ENCODE data around the gene PLEKHA4. TPM values are rescaled to one million over a fixed set of nuclear protein-coding genes. Genes with fewer than 3 reads are reported as not detected.

Gene PLEKHA4
- total RNA-seq, 4 donors from 2014 or later: 2.8 to 5.1 (median 5.0) TPM

DNA sequence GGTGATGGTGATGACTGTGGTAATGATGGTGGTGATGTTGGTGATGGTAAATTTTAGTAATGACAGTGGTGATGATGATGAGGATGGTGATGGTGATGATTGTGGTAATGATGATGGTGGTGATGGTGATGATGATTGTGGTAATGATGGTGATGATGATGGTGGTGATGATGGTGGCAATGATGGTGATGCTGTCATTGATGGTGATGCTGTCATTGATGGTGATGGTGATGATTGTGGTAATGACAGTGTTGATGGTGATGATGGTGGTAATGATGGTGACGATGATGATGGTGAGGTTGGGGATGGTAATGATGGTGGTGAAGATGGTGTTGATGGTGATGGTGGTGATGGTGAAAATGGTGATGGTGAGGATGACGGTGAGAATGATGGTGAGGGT lies 45.9 kb downstream of the PLEKHA4 start:
- H3K4me3 ChIP-seq: no peak overlapping the region
- no peaks in the 10 kb centered on the region for H3K27me3 ChIP-seq
- peaks cover 17% of the 10 kb centered on the region for H3K4me1 ChIP-seq
- no peak for DNase-seq (ENCODE audit: low spot score in 2 of 2)
- TF ChIP-seq POLR2A (IDR thresholded peaks at IDR 0.05): no peak
- WGBS: 92% methylated on average over 2 of the region's 2 CpGs
- no peaks in the 10 kb centered on the region for H3K9me3 ChIP-seq
- peaks cover 3% of the 10 kb centered on the region for H3K36me3 ChIP-seq
- H3K27ac ChIP-seq: no peak overlapping the region

DNA sequence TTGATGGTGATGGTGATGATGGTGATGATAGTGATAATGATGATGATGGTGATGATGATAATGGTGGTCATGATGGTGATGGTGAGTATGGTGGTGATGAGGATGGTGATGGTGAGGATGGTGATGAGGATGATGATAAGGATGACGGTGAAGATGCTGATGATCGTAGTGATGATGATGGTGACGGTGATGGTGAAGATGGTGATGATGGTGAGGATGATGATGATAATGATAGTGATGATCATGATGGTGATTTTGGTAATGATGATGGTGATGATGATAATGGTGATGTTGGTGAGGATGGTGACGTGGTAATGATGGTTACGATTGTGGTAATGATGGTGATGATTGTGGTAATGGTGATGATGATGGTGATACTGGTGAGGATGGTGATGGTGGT lies 46.8 kb downstream of the PLEKHA4 start:
- DNase-seq (ENCODE audit: low spot score in 2 of 2): no peak
- Histone ChIP-seq H3K9me3 (no peaks in the 10 kb centered on the region), H3K4me1 (peaks cover 17% of the 10 kb centered on the region), H3K4me3 (no peak overlapping the region), H3K36me3 (no peaks in the 10 kb centered on the region), H3K27me3 (no peaks in the 10 kb centered on the region), H3K27ac (no peak overlapping the region)
- TF ChIP-seq EP300 (IDR thresholded peaks at IDR 0.05): no peak
- no peak for TF ChIP-seq POLR2AphosphoS5 (IDR thresholded peaks at IDR 0.05)
- no peak for TF ChIP-seq POLR2A (IDR thresholded peaks at IDR 0.05)
- TF ChIP-seq, protein P1, sequence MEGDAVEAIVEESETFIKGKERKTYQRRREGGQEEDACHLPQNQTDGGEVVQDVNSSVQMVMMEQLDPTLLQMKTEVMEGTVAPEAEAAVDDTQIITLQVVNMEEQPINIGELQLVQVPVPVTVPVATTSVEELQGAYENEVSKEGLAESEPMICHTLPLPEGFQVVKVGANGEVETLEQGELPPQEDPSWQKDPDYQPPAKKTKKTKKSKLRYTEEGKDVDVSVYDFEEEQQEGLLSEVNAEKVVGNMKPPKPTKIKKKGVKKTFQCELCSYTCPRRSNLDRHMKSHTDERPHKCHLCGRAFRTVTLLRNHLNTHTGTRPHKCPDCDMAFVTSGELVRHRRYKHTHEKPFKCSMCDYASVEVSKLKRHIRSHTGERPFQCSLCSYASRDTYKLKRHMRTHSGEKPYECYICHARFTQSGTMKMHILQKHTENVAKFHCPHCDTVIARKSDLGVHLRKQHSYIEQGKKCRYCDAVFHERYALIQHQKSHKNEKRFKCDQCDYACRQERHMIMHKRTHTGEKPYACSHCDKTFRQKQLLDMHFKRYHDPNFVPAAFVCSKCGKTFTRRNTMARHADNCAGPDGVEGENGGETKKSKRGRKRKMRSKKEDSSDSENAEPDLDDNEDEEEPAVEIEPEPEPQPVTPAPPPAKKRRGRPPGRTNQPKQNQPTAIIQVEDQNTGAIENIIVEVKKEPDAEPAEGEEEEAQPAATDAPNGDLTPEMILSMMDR (IDR thresholded peaks at IDR 0.05): no peak
- 84% methylated on average over 5 of the region's 5 CpGs for WGBS

GRCh38 chr19:48819366-48819816 lies 49.0 kb downstream of the PLEKHA4 start:
- H3K9me3 ChIP-seq: no peaks in the 10 kb centered on the region
- DNase-seq (ENCODE audit: low spot score in 2 of 2): peak; percentile 93 to 96
- no peaks in the 10 kb centered on the region for H3K36me3 ChIP-seq
- TF ChIP-seq POLR2AphosphoS5 (IDR thresholded peaks at IDR 0.05) (peak in 1 of 3 donors; percentile 89), POLR2A (IDR thresholded peaks at IDR 0.05) (no peak)
- no peaks in the 10 kb centered on the region for H3K27me3 ChIP-seq
- H3K4me3 ChIP-seq: no peak overlapping the region
- peak overlapping the region; percentile 51 for H3K27ac ChIP-seq
- 14% methylated on average over 4 of the region's 4 CpGs for WGBS
- H3K4me1 ChIP-seq: peaks cover 22% of the 10 kb centered on the region

DNA sequence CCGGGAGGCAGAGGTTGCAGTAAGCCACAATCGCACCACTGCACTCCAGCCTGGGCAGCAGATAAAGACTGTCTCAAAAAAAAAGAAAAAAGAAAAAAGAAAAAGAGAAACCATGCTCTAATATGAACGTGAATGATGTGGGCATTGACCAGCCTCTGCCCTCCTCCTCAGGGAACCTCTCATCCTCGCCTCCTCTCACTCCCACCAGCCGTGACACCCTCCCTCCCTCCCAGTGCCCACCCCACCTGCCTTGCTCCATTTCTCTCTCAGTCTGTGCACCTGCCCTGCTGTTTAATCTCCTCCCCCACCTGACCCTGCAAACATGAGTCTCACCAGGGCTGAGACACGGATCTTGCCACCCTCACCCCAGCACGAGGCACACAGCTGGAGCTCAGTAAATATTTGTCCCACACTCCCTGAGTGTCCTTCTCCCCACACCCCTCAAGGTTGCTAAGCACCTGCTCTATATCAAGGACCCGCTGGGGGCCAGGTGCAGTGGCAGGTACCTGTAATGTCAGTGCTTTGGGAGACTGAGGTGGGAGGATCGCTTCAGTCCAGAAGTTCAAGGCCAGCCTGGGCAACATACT lies 50.1 kb downstream of the PLEKHA4 start:
- WGBS: 78% methylated on average over 9 of the region's 9 CpGs
- TF ChIP-seq POLR2A (IDR thresholded peaks at IDR 0.05): no peak
- TF ChIP-seq, protein P1 (IDR thresholded peaks at IDR 0.05): no peak
- no peak for TF ChIP-seq EP300 (IDR thresholded peaks at IDR 0.05)
- no peak for TF ChIP-seq POLR2AphosphoS5 (IDR thresholded peaks at IDR 0.05)

DNA sequence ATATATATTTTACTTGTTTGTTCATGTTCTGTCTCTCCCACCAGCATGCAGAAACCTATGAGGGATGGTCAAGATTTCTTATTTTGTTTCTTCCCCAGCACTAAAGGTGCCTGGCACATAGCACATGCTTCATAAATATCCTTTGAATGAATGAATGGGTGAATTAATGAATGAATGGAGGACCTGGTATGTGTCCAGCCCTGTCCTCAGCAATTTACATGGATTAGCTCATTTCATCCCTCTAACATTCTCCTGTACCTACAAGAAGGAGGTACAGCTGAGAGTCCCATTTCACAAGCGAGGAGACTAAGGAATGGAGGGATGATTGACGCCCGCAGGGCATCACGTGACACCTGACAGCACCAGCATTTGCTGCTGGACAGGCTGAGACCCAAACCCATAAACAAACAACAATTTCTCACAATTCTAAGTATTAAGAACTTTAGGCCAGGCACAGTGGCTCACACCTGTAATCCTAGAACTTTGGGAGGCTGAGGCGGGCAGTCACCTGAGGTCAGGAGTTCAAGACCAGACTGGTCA lies 50.8 kb downstream of the PLEKHA4 start:
- WGBS: 88% methylated on average over 5 of the region's 5 CpGs
- Histone ChIP-seq H3K27ac (no peak overlapping the region), H3K27me3 (no peaks in the 10 kb centered on the region), H3K4me3 (no peak overlapping the region), H3K36me3 (no peaks in the 10 kb centered on the region), H3K9me3 (no peaks in the 10 kb centered on the region), H3K4me1 (peaks cover 26% of the 10 kb centered on the region)
- TF ChIP-seq EP300 (IDR thresholded peaks at IDR 0.05): no peak
- no peak for TF ChIP-seq POLR2A (IDR thresholded peaks at IDR 0.05)
- TF ChIP-seq, protein P1 (IDR thresholded peaks at IDR 0.05): no peak
- TF ChIP-seq POLR2AphosphoS5 (IDR thresholded peaks at IDR 0.05): no peak
- no peak for DNase-seq (ENCODE audit: low spot score in 2 of 2)

More for the DNA sequence above, 50.1 kb downstream of the PLEKHA4 start:
- no peak for DNase-seq (ENCODE audit: low spot score in 2 of 2)
- Histone ChIP-seq H3K27me3 (no peaks in the 10 kb centered on the region), H3K9me3 (no peaks in the 10 kb centered on the region), H3K4me3 (no peak overlapping the region), H3K27ac (peak overlapping the region; percentile 51), H3K4me1 (peaks cover 22% of the 10 kb centered on the region), H3K36me3 (no peaks in the 10 kb centered on the region)

DNA sequence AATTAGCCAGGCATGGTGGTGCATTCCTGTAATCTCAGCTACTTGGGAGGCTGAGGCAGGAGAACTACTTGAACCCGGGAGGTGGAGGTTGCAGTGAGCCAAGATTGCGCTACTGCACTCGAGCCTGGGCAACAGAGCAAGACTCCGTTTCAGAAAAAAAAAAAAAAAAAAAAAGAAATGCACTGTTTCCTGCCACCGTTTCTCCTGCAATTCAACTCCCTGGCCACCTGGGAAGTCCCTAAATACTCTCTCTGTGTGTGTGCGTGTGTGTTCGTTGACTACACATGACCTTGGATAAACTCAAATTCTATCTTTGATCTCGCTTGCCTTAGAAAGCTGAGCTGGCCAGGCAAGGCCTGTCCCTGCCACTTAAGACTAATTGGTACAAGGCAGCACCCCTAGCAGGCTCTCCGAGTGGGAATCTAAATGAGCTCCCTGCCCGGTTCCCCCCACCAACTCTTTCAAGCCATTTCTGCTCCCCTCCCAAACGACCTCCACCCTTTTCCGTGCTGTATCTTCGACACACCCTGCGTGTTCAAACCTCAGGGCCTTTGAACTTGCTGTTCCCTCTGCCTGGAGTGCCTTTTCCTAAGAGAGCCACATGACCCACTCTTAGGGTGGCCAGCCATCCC lies 52.4 kb downstream of the PLEKHA4 start:
- Histone ChIP-seq H3K4me3 (no peak overlapping the region), H3K27me3 (no peaks in the 10 kb centered on the region), H3K4me1 (peaks cover 41% of the 10 kb centered on the region), H3K27ac (no peak overlapping the region), H3K9me3 (no peaks in the 10 kb centered on the region), H3K36me3 (no peaks in the 10 kb centered on the region)
- DNase-seq (ENCODE audit: low spot score in 2 of 2): no peak
- TF ChIP-seq POLR2A (IDR thresholded peaks at IDR 0.05) (no peak), POLR2AphosphoS5 (IDR thresholded peaks at IDR 0.05) (no peak), EP300 (IDR thresholded peaks at IDR 0.05) (no peak)
- TF ChIP-seq, protein P1 (IDR thresholded peaks at IDR 0.05): no peak
- 35% methylated on average over 14 of the region's 14 CpGs for WGBS

Measured in suprapubic skin (tissue), 4 donors.